Measurements from ENCODE around the gene ZNF837. TPM values are rescaled to one million over a fixed set of nuclear protein-coding genes. Genes with fewer than 3 reads are reported as not detected.
A peak's percentile ranks its signal among the peaks of the same experiment; 100 is the strongest.

The ZNF837 gene
- total RNA-seq: 1 to 10 TPM; 1.5 to 3.7 (median 2.1) TPM

GRCh38 chr19:58380662-58381459, at the start of gene ZNF837:
Gene ZNF837, minus strand, starts transcription at chr19:58381030. Its CDS starts 11,698 bp downstream, at chr19:58369332.
- Histone ChIP-seq H3K27ac (replicated peaks in 1 of 4) (peak within 1 kb of the TSS; percentile 91 to 96 (median 94)), H3K9me3 (no peaks in the 10 kb centered on the region), H3K4me1 (peaks cover 27 to 47% (median 32%) of the 10 kb centered on the region in 4 donors), H3K4me3 (peak within 1 kb of the TSS; percentile 75 to 99 (median 90)), H3K36me3 (no peaks in the 10 kb centered on the region), H3K27me3 (peaks cover 0 to 5% (median 0%) of the 10 kb centered on the region in 4 donors)
- WGBS: 0% methylated on average over 56 of the region's 83 CpGs
- peak; percentile 77 to 91 for TF ChIP-seq POLR2AphosphoS5 (IDR thresholded peaks at IDR 0.05)
- TF ChIP-seq POLR2A (IDR thresholded peaks at IDR 0.05; ENCODE audit: low read depth): peak; percentile 75
- no peak for TF ChIP-seq CTCF (IDR thresholded peaks at IDR 0.05)
- no peak for TF ChIP-seq EP300 (IDR thresholded peaks at IDR 0.05)
- DNase-seq (ENCODE audit: extremely low spot score): peak; percentile 99
- intact Hi-C loops (cut with DNase I): no loop called here

GRCh38 chr19:58429745-58430144, 48.9 kb upstream of the ZNF837 start:
- H3K9me3 ChIP-seq: peaks cover 43 to 97% (median 91%) of the 10 kb centered on the region in 4 donors
- intact Hi-C loops (cut with DNase I): no loop called here
- H3K36me3 ChIP-seq: peaks cover 14 to 43% (median 29%) of the 10 kb centered on the region in 4 donors
- TF ChIP-seq POLR2A (IDR thresholded peaks at IDR 0.05; ENCODE audit: low read depth): no peak
- no peak for TF ChIP-seq EP300 (IDR thresholded peaks at IDR 0.05)
- no peak for TF ChIP-seq CTCF (IDR thresholded peaks at IDR 0.05)
- no peak for TF ChIP-seq POLR2AphosphoS5 (IDR thresholded peaks at IDR 0.05)
- no peak for DNase-seq (ENCODE audit: extremely low spot score)
- no peak overlapping the region for H3K27ac ChIP-seq (replicated peaks in 1 of 4)
- H3K27me3 ChIP-seq: no peaks in the 10 kb centered on the region
- no peak overlapping the region for H3K4me3 ChIP-seq
- no peaks in the 10 kb centered on the region for H3K4me1 ChIP-seq

GRCh38 chr19:58428617-58429016, 47.8 kb upstream of the ZNF837 start:
- H3K36me3 ChIP-seq: peaks cover 2 to 32% (median 18%) of the 10 kb centered on the region in 4 donors
- no peak overlapping the region for H3K4me3 ChIP-seq
- DNase-seq (ENCODE audit: extremely low spot score): no peak
- no peak overlapping the region for H3K27ac ChIP-seq (replicated peaks in 1 of 4)
- TF ChIP-seq POLR2AphosphoS5 (IDR thresholded peaks at IDR 0.05) (no peak), CTCF (IDR thresholded peaks at IDR 0.05) (no peak), EP300 (IDR thresholded peaks at IDR 0.05) (no peak), POLR2A (IDR thresholded peaks at IDR 0.05; ENCODE audit: low read depth) (no peak)
- H3K4me1 ChIP-seq: no peaks in the 10 kb centered on the region
- WGBS: 94% methylated on average over 1 of the region's 1 CpG
- no peaks in the 10 kb centered on the region for H3K27me3 ChIP-seq
- peaks cover 35 to 87% (median 80%) of the 10 kb centered on the region in 4 donors for H3K9me3 ChIP-seq
- intact Hi-C loops (cut with DNase I): no loop called here

- Histone ChIP-seq H3K9me3 (peaks cover 0 to 11% (median 3%) of the 10 kb centered on the region in 4 donors), H3K36me3 (peaks cover 25 to 80% (median 60%) of the 10 kb centered on the region in 4 donors), H3K27ac (replicated peaks in 1 of 4) (no peak overlapping the region), H3K4me1 (no peaks in the 10 kb centered on the region), H3K27me3 (no peaks in the 10 kb centered on the region), H3K4me3 (no peak overlapping the region)
- no peak for TF ChIP-seq POLR2AphosphoS5 (IDR thresholded peaks at IDR 0.05)
- no peak for TF ChIP-seq CTCF (IDR thresholded peaks at IDR 0.05)
- no peak for TF ChIP-seq EP300 (IDR thresholded peaks at IDR 0.05)
- TF ChIP-seq POLR2A (IDR thresholded peaks at IDR 0.05; ENCODE audit: low read depth): no peak
- DNase-seq (ENCODE audit: extremely low spot score): no peak
- WGBS: 97% methylated on average over 7 of the region's 7 CpGs
- intact Hi-C loops (cut with DNase I): no loop called here
These were observed 36.2 kb upstream of the ZNF837 start for GRCh38 chr19:58417071-58417470.

Data from esophagus muscularis mucosa (tissue), 4 donors.